Measurements from ENCODE around the gene OCEL1.
"Not testable (repeated sequence)": the region's sequence is repeated elsewhere in the genome, so short reads cannot be mapped to it uniquely, and the experiment has no call there.

DNA sequence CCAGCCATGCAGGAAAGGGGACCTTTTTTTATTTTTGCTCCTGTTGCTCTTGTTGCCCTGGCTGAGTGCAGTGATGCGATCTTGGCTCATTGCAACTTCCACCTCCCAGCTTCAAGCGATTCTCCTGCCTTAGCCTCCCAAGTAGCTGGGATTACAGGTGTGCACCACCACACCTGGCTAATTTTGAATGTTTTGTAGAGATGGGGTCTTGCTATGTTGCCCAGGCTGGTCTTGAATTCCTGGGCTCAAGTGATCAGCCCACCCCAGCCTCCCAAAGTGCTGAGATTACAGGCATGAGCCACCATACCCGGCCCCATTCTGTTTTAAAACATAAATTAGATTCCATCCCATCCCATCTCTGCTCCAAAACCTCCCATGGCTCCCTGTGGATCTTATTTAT is 48.9 kb downstream of the OCEL1 start:
- TF ChIP-seq POLR2A, CTCF, POLR2AphosphoS5 (IDR thresholded peaks at IDR 0.05): not testable (repeated sequence)
